SU-DHL-6 (cell line): Measurements from ENCODE around the gene CORO2A.

ENCODE experiments used
- CTCF ChIP-seq: fragments of 200-600 bp; sonication (generic); IDR thresholded peaks from one replicate; pipeline ENCODE4 v1.5.1; 2017; ENCODE audit warnings: antibody characterized with exemption, mild to moderate bottlenecking, low read length, moderate library complexity; ENCODE audit not compliant: insufficient read depth, poor library complexity, severe bottlenecking
- EZH2phosphoT487 ChIP-seq: fragments of 200-600 bp; sonication (generic), shearing (Covaris generic); conservative IDR thresholded peaks from 2 replicates; pipeline ENCODE4 v1.6.1; 2018; ENCODE audit warnings: mild to moderate bottlenecking, antibody characterized with exemption, low read length, moderate library complexity, mixed read lengths

- no peak for TF ChIP-seq CTCF
- no peak for TF ChIP-seq EZH2phosphoT487
Measured at GRCh38 chr9:98226516-98226915, 34.1 kb upstream of the CORO2A start.
